Activated CD8-positive, alpha-beta T cell treated with anti-CD3 and anti-CD28 coated beads for 36 hours (primary cell): Measurements from ENCODE around the gene IRF2. TPM values are rescaled to one million over a fixed set of nuclear protein-coding genes. Genes with fewer than 3 reads are reported as not detected.
"Not testable (repeated sequence)": the region's sequence is repeated elsewhere in the genome, so short reads cannot be mapped to it uniquely, and the experiment has no call there.

ENCODE experiments used
- ATAC-seq: fragments of 200-7000 bp; cut with Tn5 transposase; one replicate; pipeline ENCODE4 v1.10.0; 2021; ENCODE audit warnings: mild to moderate bottlenecking, moderate library complexity
- CTCF ChIA-PET: fragments of 350-600 bp; sonication (Branson Sonifier 250); formaldehyde crosslinking; loops from one replicate; lab custom pipeline; 2021; ENCODE audit warnings: antibody characterized with exemption; lab: Charles Lee
- POLR2A ChIA-PET: fragments of 350-600 bp; sonication (Branson Sonifier 250); formaldehyde crosslinking; loops from one replicate; lab custom pipeline; 2021; ENCODE audit warnings: antibody characterized with exemption; lab: Charles Lee
- DNase-seq: peaks from one replicate; pipeline ENCODE4 v3.0.0-alpha.2; 2020
- H3K27ac Mint-ChIP-seq: one replicate; pipeline ENCODE4 v1.8.0; 2021; ENCODE audit warnings: mild to moderate bottlenecking, mixed read lengths
- H3K27me3 Mint-ChIP-seq: one replicate; pipeline ENCODE4 v1.8.0; 2021; ENCODE audit warnings: mixed read lengths
- H3K36me3 Mint-ChIP-seq: one replicate; pipeline ENCODE4 v1.8.0; 2021; ENCODE audit warnings: low read depth, mixed read lengths
- H3K4me1 Mint-ChIP-seq: one replicate; pipeline ENCODE4 v1.8.0; 2021; ENCODE audit warnings: low read depth, mixed read lengths
- H3K4me3 Mint-ChIP-seq: one replicate; pipeline ENCODE4 v1.8.0; 2021; ENCODE audit warnings: mild to moderate bottlenecking, moderate library complexity, mixed read lengths
- H3K9me3 Mint-ChIP-seq: one replicate; pipeline ENCODE4 v1.8.0; 2021; ENCODE audit warnings: mixed read lengths
- intact Hi-C: fragments of 100-400 bp; cut with micrococcal nuclease; formaldehyde crosslinking; loops from one replicate; pipeline ENCODE4 v1.10.0; 2022
- total RNA-seq, 2 experiments: library from RNA; stranded (reverse); gene quantifications; one replicate each; pipeline ENCODE4 v1.2.3, GENCODE V29; 2021
- TF ChIP-seq, protein P1 (sequence below): fragments of 200-600 bp; IDR thresholded peaks from one replicate; pipeline ENCODE4 v1.8.0; 2022; ENCODE audit warnings: antibody characterized with exemption, mild to moderate bottlenecking

Gene IRF2
- total RNA-seq, 2 experiments from 2014 or later = 48.1 to 56.4 TPM

GRCh38 chr4:184346682-184347081 lies 127.7 kb downstream of the IRF2 start:
- DNase-seq = no peak
- TF ChIP-seq, protein P1, sequence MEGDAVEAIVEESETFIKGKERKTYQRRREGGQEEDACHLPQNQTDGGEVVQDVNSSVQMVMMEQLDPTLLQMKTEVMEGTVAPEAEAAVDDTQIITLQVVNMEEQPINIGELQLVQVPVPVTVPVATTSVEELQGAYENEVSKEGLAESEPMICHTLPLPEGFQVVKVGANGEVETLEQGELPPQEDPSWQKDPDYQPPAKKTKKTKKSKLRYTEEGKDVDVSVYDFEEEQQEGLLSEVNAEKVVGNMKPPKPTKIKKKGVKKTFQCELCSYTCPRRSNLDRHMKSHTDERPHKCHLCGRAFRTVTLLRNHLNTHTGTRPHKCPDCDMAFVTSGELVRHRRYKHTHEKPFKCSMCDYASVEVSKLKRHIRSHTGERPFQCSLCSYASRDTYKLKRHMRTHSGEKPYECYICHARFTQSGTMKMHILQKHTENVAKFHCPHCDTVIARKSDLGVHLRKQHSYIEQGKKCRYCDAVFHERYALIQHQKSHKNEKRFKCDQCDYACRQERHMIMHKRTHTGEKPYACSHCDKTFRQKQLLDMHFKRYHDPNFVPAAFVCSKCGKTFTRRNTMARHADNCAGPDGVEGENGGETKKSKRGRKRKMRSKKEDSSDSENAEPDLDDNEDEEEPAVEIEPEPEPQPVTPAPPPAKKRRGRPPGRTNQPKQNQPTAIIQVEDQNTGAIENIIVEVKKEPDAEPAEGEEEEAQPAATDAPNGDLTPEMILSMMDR = no peak
- H3K27ac Mint-ChIP-seq = no peak overlapping the region

GRCh38 chr4:184346273-184346672 lies 128.1 kb downstream of the IRF2 start:
- intact Hi-C loops, H3K27ac Mint-ChIP-seq, H3K9me3 Mint-ChIP-seq, H3K27me3 Mint-ChIP-seq, ATAC-seq, H3K4me3 Mint-ChIP-seq, H3K36me3 Mint-ChIP-seq, DNase-seq: not testable (repeated sequence)
- peaks cover 19% of the 10 kb centered on the region for H3K4me1 Mint-ChIP-seq
- ChIA-PET POLR2A (interaction anchor here (0.6 kb wide), 1 partner anchor 303 kb away, joined by 3 read pairs; no protein-coding TSS in a partner anchor), CTCF (interaction anchor here (1.1 to 1.4 kb wide), 2 partner anchors 19 to 35 kb away, joined by 3 read pairs; no protein-coding TSS in a partner anchor)

More at GRCh38 chr4:184346682-184347081, 127.7 kb downstream of the IRF2 start:
- H3K27me3 Mint-ChIP-seq = peaks cover 2% of the 10 kb centered on the region
- CTCF ChIA-PET = interaction anchor here (0.7 to 1.1 kb wide), 2 partner anchors 29 to 35 kb away, joined by 3 read pairs; no protein-coding TSS in a partner anchor
- no peak for ATAC-seq
- no peaks in the 10 kb centered on the region for H3K36me3 Mint-ChIP-seq
- no peaks in the 10 kb centered on the region for H3K9me3 Mint-ChIP-seq
- POLR2A ChIA-PET = no interaction called here
- intact Hi-C loops = no loop called here
- H3K4me1 Mint-ChIP-seq = peaks cover 19% of the 10 kb centered on the region
- no peak overlapping the region for H3K4me3 Mint-ChIP-seq

GRCh38 chr4:184345573-184345922 lies 128.8 kb downstream of the IRF2 start:
- TF ChIP-seq, protein P1 = no peak
- Mint-ChIP-seq H3K9me3 (no peaks in the 10 kb centered on the region), H3K27ac (no peak overlapping the region), H3K36me3 (no peaks in the 10 kb centered on the region), H3K27me3 (peaks cover 2% of the 10 kb centered on the region), H3K4me3 (no peak overlapping the region), H3K4me1 (peaks cover 19% of the 10 kb centered on the region)
- no peak for DNase-seq
- ChIA-PET CTCF (interaction anchor here (1.4 to 1.8 kb wide), 2 partner anchors 19 to 81 kb away, joined by 3 to 5 read pairs; no protein-coding TSS in a partner anchor), POLR2A (interaction anchor here (0.9 kb wide), 1 partner anchor 33 kb away, joined by 3 read pairs; no protein-coding TSS in a partner anchor)
- ATAC-seq = no peak
- intact Hi-C loops = no loop called here

GRCh38 chr4:184344899-184345572 lies 129.3 kb downstream of the IRF2 start:
- ATAC-seq = peak; percentile 55

GRCh38 chr4:184344435-184344834 lies 129.9 kb downstream of the IRF2 start:
- no peaks in the 10 kb centered on the region for H3K9me3 Mint-ChIP-seq
- ChIA-PET CTCF (interaction anchor here (1.0 to 1.8 kb wide), 3 partner anchors 13 to 80 kb away, joined by 3 to 5 read pairs (median 4); no protein-coding TSS in a partner anchor), POLR2A (interaction anchor here (0.9 kb wide), 1 partner anchor 21 kb away, joined by 3 read pairs; no protein-coding TSS in a partner anchor)
- intact Hi-C loops = no loop called here
- DNase-seq (no peak), ATAC-seq (no peak)
- H3K4me3 Mint-ChIP-seq = peak overlapping the region; percentile 78
- no peak overlapping the region for H3K27ac Mint-ChIP-seq
- H3K27me3 Mint-ChIP-seq = peaks cover 2% of the 10 kb centered on the region
- no peaks in the 10 kb centered on the region for H3K36me3 Mint-ChIP-seq
- TF ChIP-seq, protein P1 = no peak
- H3K4me1 Mint-ChIP-seq = peaks cover 19% of the 10 kb centered on the region

More at GRCh38 chr4:184344899-184345572, 129.3 kb downstream of the IRF2 start:
- H3K9me3 Mint-ChIP-seq = no peaks in the 10 kb centered on the region
- H3K27ac Mint-ChIP-seq = no peak overlapping the region
- H3K4me1 Mint-ChIP-seq = peaks cover 19% of the 10 kb centered on the region
- TF ChIP-seq, protein P1 = no peak
- no peak overlapping the region for H3K4me3 Mint-ChIP-seq
- no peaks in the 10 kb centered on the region for H3K36me3 Mint-ChIP-seq
- intact Hi-C loops = no loop called here
- peaks cover 2% of the 10 kb centered on the region for H3K27me3 Mint-ChIP-seq
- CTCF ChIA-PET = interaction anchor here (1.4 to 1.8 kb wide), 2 partner anchors 18 to 81 kb away, joined by 3 to 5 read pairs; no protein-coding TSS in a partner anchor
- POLR2A ChIA-PET = interaction anchor here (0.9 kb wide), 2 partner anchors 22 to 32 kb away, joined by 3 read pairs; no protein-coding TSS in a partner anchor
- peak; percentile 52 for DNase-seq
